ENCODE data around the gene SLC31A1. TPM values are rescaled to one million over a fixed set of nuclear protein-coding genes. Genes with fewer than 3 reads are reported as not detected.
A peak's percentile ranks its signal among the peaks of the same experiment; 100 is the strongest.

The SLC31A1 gene
- total and polyA plus RNA-seq, 2 of the 13 experiments (the other 11 are each of a cell fraction or from before 2014, with no cell fraction given), result 62.9 to 70.0 TPM

DNA sequence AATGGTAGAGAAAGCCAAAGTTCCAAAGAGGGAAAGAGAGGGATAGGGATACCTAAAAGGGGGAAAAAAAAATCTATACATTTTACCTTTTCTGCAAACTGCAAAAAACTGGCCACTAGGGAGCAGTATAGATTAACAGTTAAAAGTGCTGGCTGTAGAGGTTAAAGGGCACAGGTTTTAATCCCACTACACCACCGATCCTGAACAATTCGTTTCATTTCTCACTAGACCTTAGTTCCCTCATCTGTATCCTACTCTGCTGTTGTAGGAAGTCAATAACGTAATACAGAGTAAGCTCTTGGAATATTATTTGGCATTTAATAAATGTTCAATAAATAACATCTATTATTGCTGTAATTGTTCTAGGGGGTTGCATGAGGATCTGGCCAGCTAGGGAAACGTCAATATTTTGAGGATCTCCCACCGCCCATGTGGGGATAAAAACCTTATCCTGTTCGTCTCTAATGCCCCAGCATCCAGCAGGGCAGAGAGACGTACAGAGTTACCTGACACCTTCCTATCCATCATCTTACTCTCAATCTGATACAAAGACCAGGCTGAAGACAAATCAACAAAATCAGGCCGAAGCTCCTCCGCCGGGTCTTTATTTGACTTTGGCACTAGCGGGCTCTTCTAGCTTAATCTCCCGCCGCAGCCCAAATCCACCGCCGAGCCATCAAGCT is 53.3 kb downstream of the SLC31A1 start (continued):
- TF ChIP-seq AKNA (CRISPR knock-in tag; IDR thresholded peaks at IDR 0.05; ENCODE audit: borderline replicate concordance), result no peak
- TF ChIP-seq, protein P1, sequence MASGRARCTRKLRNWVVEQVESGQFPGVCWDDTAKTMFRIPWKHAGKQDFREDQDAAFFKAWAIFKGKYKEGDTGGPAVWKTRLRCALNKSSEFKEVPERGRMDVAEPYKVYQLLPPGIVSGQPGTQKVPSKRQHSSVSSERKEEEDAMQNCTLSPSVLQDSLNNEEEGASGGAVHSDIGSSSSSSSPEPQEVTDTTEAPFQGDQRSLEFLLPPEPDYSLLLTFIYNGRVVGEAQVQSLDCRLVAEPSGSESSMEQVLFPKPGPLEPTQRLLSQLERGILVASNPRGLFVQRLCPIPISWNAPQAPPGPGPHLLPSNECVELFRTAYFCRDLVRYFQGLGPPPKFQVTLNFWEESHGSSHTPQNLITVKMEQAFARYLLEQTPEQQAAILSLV (CRISPR knock-in tag; IDR thresholded peaks at IDR 0.05; ENCODE audit: borderline replicate concordance), result no peak
- TF ChIP-seq SAP130 (CRISPR knock-in tag; IDR thresholded peaks at IDR 0.05; ENCODE audit: low read depth), result peak; percentile 51; the same call in 1 of the 2 replicates
- no peak for TF ChIP-seq LCORL (IDR thresholded peaks at IDR 0.05)
- TF ChIP-seq LCORL (CRISPR knock-in tag; IDR thresholded peaks at IDR 0.05), result no peak; the same call in 1 of the 2 replicates
- TF ChIP-seq ZNF878 (CRISPR knock-in tag; IDR thresholded peaks at IDR 0.05), result no peak
- TF ChIP-seq ZNF639 (CRISPR knock-in tag; conservative IDR thresholded peaks at IDR 0.05), result no peak
- TF ChIP-seq ZNF251 (CRISPR knock-in tag; IDR thresholded peaks at IDR 0.05), result no peak
- no peak for TF ChIP-seq SCMH1 (CRISPR knock-in tag; IDR thresholded peaks at IDR 0.05; ENCODE audit: borderline replicate concordance)
- TF ChIP-seq CBX2 (IDR thresholded peaks at IDR 0.05; ENCODE audit: low read depth, low read length), result no peak
- TF ChIP-seq CBX2 (CRISPR knock-in tag; IDR thresholded peaks at IDR 0.05; ENCODE audit: low read depth), result no peak
- TF ChIP-seq IKZF4 (CRISPR knock-in tag; IDR thresholded peaks at IDR 0.05; ENCODE audit: borderline replicate concordance, low read depth, not compliant biosample characterization), result no peak
- no peak for TF ChIP-seq HNRNPH1 (optimal IDR thresholded peaks at IDR 0.05; ENCODE audit: low read depth, low read length)
- no peak for TF ChIP-seq POLR2AphosphoS5 (IDR thresholded peaks at IDR 0.05; ENCODE audit: low read depth, low read length)
- TF ChIP-seq, protein P2, sequence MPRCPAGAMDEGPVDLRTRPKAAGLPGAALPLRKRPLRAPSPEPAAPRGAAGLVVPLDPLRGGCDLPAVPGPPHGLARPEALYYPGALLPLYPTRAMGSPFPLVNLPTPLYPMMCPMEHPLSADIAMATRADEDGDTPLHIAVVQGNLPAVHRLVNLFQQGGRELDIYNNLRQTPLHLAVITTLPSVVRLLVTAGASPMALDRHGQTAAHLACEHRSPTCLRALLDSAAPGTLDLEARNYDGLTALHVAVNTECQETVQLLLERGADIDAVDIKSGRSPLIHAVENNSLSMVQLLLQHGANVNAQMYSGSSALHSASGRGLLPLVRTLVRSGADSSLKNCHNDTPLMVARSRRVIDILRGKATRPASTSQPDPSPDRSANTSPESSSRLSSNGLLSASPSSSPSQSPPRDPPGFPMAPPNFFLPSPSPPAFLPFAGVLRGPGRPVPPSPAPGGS (CRISPR knock-in tag; IDR thresholded peaks at IDR 0.05), result 0 out of 2 replicates have a peak, but pooled peaks have one; percentile 24
- TF ChIP-seq ZNF543 (CRISPR knock-in tag; IDR thresholded peaks at IDR 0.05), result no peak
- no peak for TF ChIP-seq ZNF530 (CRISPR knock-in tag; IDR thresholded peaks at IDR 0.05; ENCODE audit: low read depth)

Measured in HepG2 (cell line).